Mucosa of gallbladder (tissue), 1 donor: ENCODE data around the gene ZNF813. TPM values are rescaled to one million over a fixed set of nuclear protein-coding genes. Genes with fewer than 3 reads are reported as not detected.
"Not testable (repeated sequence)": the region's sequence is repeated elsewhere in the genome, so short reads cannot be mapped to it uniquely, and the experiment has no call there.

ENCODE experiments used
- DNase-seq: peaks from one replicate; pipeline ENCODE4 v3.0.0-alpha.2; 2020; ENCODE audit warnings: low spot score
- total RNA-seq: library from RNA; stranded (reverse); gene quantifications from one replicate; pipeline ENCODE4 v1.2.1, GENCODE V29; 2021
- donor health status: DM: no; HTN: no; CAD: no.

Gene ZNF813
- 13.2 TPM for total RNA-seq

DNA sequence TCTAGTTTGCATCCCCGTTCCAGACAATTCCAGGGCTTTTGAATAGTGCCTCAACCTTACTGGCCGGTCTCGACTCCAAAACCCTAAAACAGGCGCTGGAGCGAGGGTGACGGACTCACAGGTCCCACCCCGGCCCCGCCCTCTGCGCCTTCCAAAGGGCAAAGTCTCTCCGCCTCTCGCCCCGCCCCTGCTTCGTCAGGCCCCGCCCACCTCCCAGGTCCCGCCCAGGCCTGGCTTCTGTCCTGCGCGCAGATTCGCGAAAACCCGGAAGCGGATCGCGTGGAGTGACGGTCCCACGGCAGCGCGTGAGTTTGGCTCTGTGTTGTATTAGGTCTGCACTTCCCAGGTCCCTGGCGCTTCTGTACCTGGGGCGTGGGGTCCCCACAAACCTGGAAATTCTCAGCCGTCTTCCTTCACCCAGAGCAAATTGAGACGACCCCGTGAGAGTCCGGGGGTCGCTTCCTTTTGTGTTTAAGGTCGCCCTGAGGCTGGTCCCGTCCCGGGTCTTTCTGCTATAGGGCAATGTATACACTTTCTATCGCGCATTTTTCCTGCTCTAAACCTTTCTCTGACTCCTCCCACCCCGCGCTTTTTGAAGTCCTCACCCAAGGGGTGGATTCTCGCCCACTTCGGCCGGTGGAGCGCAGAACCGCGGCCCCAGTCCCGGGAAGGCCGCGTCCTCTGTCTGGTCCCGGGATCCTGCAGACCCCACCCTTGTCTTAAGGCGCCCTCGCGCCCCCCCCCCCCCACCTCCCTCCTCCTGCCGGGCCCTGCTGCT lies at the start of gene ZNF813:
TSS of gene ZNF813 (plus strand) at position 249 of the 778 bp plus-strand sequence. CDS start 16,090 bp downstream, outside the sequence.
- DNase-seq: peak; percentile 97

DNA sequence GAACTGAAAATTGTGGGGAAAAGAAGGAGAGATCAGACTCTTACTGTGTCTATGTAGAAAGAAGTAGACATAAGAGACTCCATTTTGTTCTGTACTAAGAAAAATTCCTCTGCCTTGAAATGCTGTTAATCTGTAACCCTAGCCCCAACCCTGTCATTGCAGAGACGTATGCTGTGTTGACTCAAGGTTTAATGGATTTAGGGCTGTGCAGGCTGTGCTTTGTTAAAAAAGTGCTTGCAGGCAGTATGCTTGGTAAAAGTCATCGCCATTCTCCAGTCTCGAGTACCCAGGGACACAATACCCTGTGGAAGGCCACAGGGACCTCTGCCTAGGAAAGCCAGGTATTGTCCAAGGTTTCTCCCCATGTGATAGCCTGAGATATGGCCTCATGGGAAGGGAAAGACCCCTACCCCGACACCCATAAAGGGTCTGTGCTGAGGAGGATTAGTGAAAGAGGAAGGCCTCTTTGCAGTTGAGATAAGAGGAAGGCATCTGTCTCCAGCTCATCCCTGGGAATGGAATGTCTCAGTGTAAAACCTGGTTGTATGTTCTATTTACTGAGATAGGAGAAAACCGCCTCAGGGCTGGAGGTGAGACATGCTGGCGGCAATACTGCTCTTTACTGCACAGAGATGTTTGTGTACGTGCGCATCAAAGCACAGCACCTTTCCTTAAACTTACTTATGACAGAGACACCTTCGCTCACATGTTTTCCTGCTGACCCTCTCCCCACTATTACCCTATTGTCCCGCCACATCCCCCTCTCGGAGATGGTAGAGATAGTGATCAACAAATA lies 46.8 kb upstream of the ZNF813 start:
- not testable (repeated sequence) for DNase-seq

DNA sequence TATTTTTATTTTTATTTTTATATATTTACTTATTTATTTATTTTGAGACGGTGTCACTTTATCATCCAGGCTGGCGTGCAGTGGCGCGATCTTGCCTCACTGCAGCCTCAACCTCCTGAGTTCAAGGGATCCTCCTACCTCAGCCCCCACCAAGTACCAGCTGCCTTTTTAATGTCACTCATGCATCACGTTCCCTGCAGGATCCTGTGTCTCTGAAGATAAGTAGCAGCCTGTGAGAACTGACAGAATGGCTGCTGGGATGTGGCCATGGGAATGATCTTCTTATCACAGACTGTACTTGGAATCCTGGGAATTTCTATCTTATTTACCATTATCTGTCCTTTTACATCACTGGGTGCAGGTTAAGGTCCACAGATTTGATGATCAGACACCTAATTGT lies 45.0 kb upstream of the ZNF813 start:
- DNase-seq: no peak

GRCh38 chr19:53423074-53423473 lies 44.5 kb upstream of the ZNF813 start:
- not testable (repeated sequence) for DNase-seq

- DNase-seq: not testable (repeated sequence)
Measured at GRCh38 chr19:53423680-53424079, 43.9 kb upstream of the ZNF813 start.

DNA sequence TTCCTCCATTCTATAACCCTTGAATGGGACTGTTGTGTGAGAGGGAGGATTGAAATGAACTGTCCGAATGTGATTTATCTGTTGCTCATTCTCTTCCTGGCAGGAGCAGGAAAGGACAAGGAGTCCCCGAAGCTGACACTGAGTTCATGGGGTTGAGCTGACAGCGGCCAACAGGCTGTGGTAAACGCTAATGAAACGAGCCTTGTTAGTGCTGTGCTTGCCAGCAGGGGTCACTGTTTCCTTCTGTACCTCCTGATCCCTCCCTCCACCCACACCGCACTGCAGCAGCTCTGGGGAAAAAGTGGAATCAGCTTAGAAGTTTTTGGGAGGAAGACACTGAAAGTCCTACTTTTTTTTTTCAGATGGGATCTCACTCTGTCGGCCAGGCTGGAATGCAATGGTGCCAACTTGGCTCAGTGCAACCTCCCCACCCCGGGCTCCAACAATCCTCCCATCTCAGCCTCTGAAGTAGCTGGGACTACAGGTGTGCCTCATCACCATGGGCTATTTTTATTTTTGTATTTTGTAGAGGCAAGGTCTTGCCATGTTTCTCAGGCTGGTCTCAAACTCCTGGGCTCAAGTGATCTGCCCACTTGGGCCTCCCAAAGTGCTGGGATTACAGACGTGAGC lies 42.5 kb upstream of the ZNF813 start:
- DNase-seq: peak; percentile 82

DNA sequence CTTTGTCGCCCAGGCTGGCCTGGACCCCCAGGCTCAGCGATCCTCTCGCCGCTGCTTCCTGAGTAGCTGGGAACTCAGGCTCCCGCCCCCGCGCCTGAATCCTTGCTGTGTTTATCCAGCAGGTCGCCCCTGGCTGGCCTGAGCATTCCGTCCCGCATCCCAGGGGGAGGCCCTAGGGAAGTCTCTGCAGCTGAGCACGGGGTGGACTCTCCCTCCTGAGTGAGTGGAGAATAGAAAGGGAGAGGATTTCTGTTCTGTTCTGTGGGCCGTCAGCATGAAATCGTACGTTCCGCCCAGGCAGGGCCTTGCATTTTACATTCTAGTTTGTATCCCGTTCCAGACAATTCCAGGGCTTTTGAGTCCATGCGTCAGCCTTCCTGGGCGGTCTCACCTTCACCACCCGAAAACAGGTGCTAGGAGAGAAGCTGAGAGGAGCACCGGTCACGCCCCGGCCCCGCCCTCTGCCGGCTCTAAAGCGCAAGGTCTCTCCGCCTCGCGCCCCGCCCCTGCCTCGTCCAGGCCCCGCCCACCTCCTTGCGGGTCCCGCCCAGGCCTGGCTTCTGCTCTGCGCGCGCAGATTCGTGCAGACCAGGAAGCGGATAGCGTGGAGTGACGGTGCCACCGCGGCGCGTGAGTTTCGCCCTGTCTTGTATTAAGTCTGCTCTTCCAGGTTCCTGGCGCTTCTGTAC lies 36.0 kb upstream of the ZNF813 start, which contains the start of gene ZNF761:
TSS of gene ZNF761 (plus strand) at position 586 of the 689 bp plus-strand sequence. CDS start 15,285 bp downstream, outside the sequence.
- peak; percentile 97 for DNase-seq

- no peak for DNase-seq
Measured at GRCh38 chr19:53432088-53432661, 35.4 kb upstream of the ZNF813 start.

GRCh38 chr19:53443809-53444208 lies 23.7 kb upstream of the ZNF813 start:
- not testable (repeated sequence) for DNase-seq

DNA sequence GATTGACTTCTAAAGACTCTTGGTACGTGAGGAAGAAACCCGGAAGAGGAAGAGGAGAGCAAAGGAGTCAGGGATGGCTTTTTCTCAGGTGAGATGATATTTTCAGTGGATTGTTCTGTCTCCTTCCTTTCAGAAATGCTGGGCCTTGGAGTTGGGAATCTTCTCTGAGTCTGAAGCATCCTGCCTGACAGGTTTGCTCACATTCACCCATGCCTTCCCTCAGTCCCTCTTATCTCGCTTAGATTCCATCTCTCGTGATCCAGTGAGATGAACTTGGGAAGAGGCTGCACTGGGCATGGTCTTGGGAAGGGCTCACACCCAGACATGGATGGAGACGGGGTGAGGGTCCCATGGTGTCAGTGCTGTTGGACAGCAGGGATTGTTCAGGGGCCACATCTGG lies 20.3 kb upstream of the ZNF813 start:
- not testable (repeated sequence) for DNase-seq

DNA sequence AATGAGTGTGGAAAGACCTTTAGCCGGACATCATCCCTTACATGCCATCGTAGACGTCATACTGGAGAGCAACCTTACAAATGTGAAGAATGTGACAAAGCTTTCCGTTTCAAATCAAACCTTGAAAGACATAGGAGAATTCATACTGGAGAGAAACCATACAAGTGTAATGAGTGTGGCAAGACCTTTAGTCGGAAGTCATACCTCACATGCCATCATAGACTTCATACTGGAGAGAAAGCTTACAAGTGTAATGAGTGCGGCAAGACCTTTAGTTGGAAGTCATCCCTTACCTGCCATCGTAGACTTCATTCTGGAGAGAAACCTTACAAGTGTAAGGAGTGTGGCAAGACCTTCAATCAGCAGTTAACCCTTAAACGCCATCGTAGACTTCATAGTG lies 11.7 kb upstream of the ZNF813 start:
- DNase-seq: no peak

GRCh38 chr19:53460131-53460721 lies 7.3 kb upstream of the ZNF813 start:
- peak; percentile 49 for DNase-seq

- DNase-seq: no peak
Measured at GRCh38 chr19:53461866-53462265, 5.7 kb upstream of the ZNF813 start.

GRCh38 chr19:53462861-53463260 lies 4.7 kb upstream of the ZNF813 start:
- DNase-seq: no peak

- peak; percentile 79 for DNase-seq
Measured at GRCh38 chr19:53463263-53463662, 4.3 kb upstream of the ZNF813 start.

DNA sequence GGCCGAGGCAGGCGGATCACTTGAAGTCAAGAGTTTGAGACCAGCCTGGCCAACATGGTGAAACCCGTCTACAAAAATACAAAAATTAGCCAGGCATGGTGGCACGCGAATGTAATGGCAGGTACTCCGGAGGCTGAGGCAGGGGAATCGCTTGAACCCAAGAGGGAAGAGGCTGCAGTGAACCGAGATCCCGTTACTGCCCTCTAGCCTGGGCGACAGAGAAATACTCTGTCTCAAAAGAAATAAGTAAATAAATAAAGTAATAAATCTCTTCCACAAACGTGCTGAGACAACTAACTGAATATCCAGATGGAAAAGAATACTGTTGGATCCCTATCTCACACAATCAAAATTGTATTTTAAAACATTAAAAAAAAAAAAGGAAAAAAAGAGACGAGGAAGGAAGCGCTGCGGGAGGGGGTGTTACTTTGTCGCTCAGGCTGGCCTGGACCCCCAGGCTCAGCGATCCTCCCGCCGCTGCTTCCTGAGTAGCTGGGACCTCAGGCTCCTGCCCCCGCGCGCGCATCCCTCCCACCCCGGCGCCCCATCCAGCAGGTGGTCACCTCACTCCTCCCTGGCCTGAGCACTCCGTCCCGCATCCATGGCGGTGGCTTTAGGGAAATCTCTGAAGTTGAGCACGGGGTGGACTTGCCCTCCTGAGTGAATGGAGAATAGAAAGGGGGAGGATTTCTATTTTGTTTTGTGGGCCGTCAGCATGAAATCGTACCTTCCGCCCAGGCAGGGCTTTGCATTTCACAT lies 628 bp upstream of the ZNF813 start:
- DNase-seq: peak; percentile 14

GRCh38 chr19:53468628-53469027 lies 1.1 kb downstream of the ZNF813 start:
- not testable (repeated sequence) for DNase-seq

GRCh38 chr19:53471916-53472315 lies 4.4 kb downstream of the ZNF813 start:
- no peak for DNase-seq

GRCh38 chr19:53474832-53475231 lies 7.3 kb downstream of the ZNF813 start:
- DNase-seq: not testable (repeated sequence)

- not testable (repeated sequence) for DNase-seq
Measured at GRCh38 chr19:53475470-53475869, 7.9 kb downstream of the ZNF813 start.
